Left ventricle myocardium inferior (tissue), 1 donor: ENCODE data around the gene CLPSL2. TPM values are rescaled to one million over a fixed set of nuclear protein-coding genes. Genes with fewer than 3 reads are reported as not detected.

Experiments
- DNase-seq: peaks from one replicate; pipeline ENCODE4 v3.0.0-alpha.2; 2020
- H3K27ac ChIP-seq: fragments of 200-600 bp; replicated peaks from 2 replicates; pipeline ENCODE4 v1.8.0; 2021
- H3K27me3 ChIP-seq: fragments of 200-600 bp; 2 replicates; pipeline ENCODE4 v1.8.0; 2021; ENCODE audit warnings: low read depth
- H3K36me3 ChIP-seq: fragments of 200-600 bp; 2 replicates; pipeline ENCODE4 v1.8.0; 2021
- H3K4me1 ChIP-seq: fragments of 200-600 bp; 2 replicates; pipeline ENCODE4 v1.8.0; 2021
- H3K4me3 ChIP-seq: fragments of 200-600 bp; 2 replicates; pipeline ENCODE4 v1.8.0; 2021; ENCODE audit warnings: mild to moderate bottlenecking, moderate library complexity
- H3K9me3 ChIP-seq: fragments of 200-600 bp; replicated peaks from 2 replicates; pipeline ENCODE4 v1.8.0; 2021
- CTCF ChIP-seq: fragments of 200-600 bp; IDR thresholded peaks from 2 replicates; pipeline ENCODE4 v1.8.0; 2021; ENCODE audit warnings: antibody characterized with exemption, mild to moderate bottlenecking, borderline replicate concordance
- intact Hi-C: fragments of 100-400 bp; cut with micrococcal nuclease; formaldehyde crosslinking; loops from one replicate; pipeline ENCODE4 v1.11.0; 2022
- total RNA-seq: library from RNA; stranded (reverse); fragmentation: NEBNext Ultra II Directional; extraction: Animal tissue kit (Norgen Biotek cat#: 25700); gene quantifications from one replicate; pipeline ENCODE4 v1.2.1, GENCODE V29; 2021
- donor health status: DM: no; HTN: yes; CAD: no; lungs with severe emphysema.

Gene CLPSL2
- total RNA-seq, 1 donor from 2014 or later: not detected

GRCh38 chr6:35810971-35811698, 34.7 kb downstream of the CLPSL2 start:
- Histone ChIP-seq H3K36me3 (no peaks in the 10 kb centered on the region), H3K9me3 (peaks cover under 1% of the 10 kb centered on the region), H3K4me1 (no peaks in the 10 kb centered on the region), H3K27ac (no peak overlapping the region), H3K4me3 (no peak overlapping the region), H3K27me3 (peaks cover 54% of the 10 kb centered on the region)
- intact Hi-C loops: no loop called here
- no peak for DNase-seq
- no peak for TF ChIP-seq CTCF

- TF ChIP-seq CTCF: no peak
- intact Hi-C loops: no loop called here
- Histone ChIP-seq H3K4me3 (no peak overlapping the region), H3K36me3 (no peaks in the 10 kb centered on the region), H3K4me1 (no peaks in the 10 kb centered on the region), H3K27ac (no peak overlapping the region), H3K27me3 (peaks cover 49% of the 10 kb centered on the region), H3K9me3 (peaks cover 6% of the 10 kb centered on the region)
- DNase-seq: no peak
These were observed 35.2 kb downstream of the CLPSL2 start for GRCh38 chr6:35811699-35811995.

GRCh38 chr6:35817515-35817914, 41.1 kb downstream of the CLPSL2 start:
- H3K36me3 ChIP-seq: no peaks in the 10 kb centered on the region
- H3K4me3 ChIP-seq: no peak overlapping the region
- no peak overlapping the region for H3K27ac ChIP-seq
- peaks cover 9% of the 10 kb centered on the region for H3K27me3 ChIP-seq
- no peak for TF ChIP-seq CTCF
- intact Hi-C loops: no loop called here
- no peak for DNase-seq
- H3K4me1 ChIP-seq: no peaks in the 10 kb centered on the region
- peaks cover 21% of the 10 kb centered on the region for H3K9me3 ChIP-seq

- intact Hi-C loops: no loop called here
- Histone ChIP-seq H3K9me3 (no peaks in the 10 kb centered on the region), H3K27ac (no peak overlapping the region), H3K36me3 (no peaks in the 10 kb centered on the region), H3K4me1 (no peaks in the 10 kb centered on the region), H3K4me3 (no peak overlapping the region), H3K27me3 (peaks cover 19% of the 10 kb centered on the region)
- TF ChIP-seq CTCF: no peak
- no peak for DNase-seq
These were observed 47.2 kb downstream of the CLPSL2 start for GRCh38 chr6:35823601-35824000.

- intact Hi-C loops: no loop called here
- no peak overlapping the region for H3K4me3 ChIP-seq
- H3K9me3 ChIP-seq: no peaks in the 10 kb centered on the region
- DNase-seq: no peak
- no peak for TF ChIP-seq CTCF
- no peak overlapping the region for H3K27ac ChIP-seq
- H3K27me3 ChIP-seq: peaks cover 19% of the 10 kb centered on the region
- no peaks in the 10 kb centered on the region for H3K36me3 ChIP-seq
- H3K4me1 ChIP-seq: no peaks in the 10 kb centered on the region
These were observed 48.3 kb downstream of the CLPSL2 start for GRCh38 chr6:35824552-35825192.

Other genes with a start within 250 kb of the CLPSL2 start
- 101 TPM for gene FKBP5, start 87.7 kb upstream of the CLPSL2 start, total RNA-seq
- not detected for gene ARMC12, start 39.6 kb upstream of the CLPSL2 start, total RNA-seq
- gene CLPSL1, start 4.4 kb downstream of the CLPSL2 start, total RNA-seq: not detected
- not detected for gene CLPS, start 20.7 kb downstream of the CLPSL2 start, total RNA-seq
- gene LHFPL5, start 28.8 kb downstream of the CLPSL2 start, total RNA-seq: not detected
- gene SRPK1, start 144.5 kb downstream of the CLPSL2 start, total RNA-seq: 18.4 TPM
- not detected for gene SLC26A8, start 248.0 kb downstream of the CLPSL2 start, total RNA-seq